Activated B cell treated with CpG ODN at 0.5 μM for 24 hours (primary cell): ENCODE results near the gene TF. TPM values are rescaled to one million over a fixed set of nuclear protein-coding genes. Genes with fewer than 3 reads are reported as not detected.

Source experiments
- ATAC-seq: fragments of 200-7000 bp; cut with Tn5 transposase; one replicate; pipeline ENCODE4 v1.10.0; 2021; ENCODE audit warnings: low read depth, mild to moderate bottlenecking, moderate library complexity
- CTCF ChIA-PET: fragments of 350-600 bp; sonication (Branson Sonifier 250); formaldehyde crosslinking; loops from one replicate; lab custom pipeline; 2021; ENCODE audit warnings: antibody characterized with exemption; lab: Charles Lee
- POLR2A ChIA-PET: fragments of 350-600 bp; sonication (Branson Sonifier 250); formaldehyde crosslinking; loops from one replicate; lab custom pipeline; 2021; ENCODE audit warnings: antibody characterized with exemption; lab: Charles Lee
- DNase-seq: peaks from one replicate; pipeline ENCODE4 v3.0.0; 2022
- H3K27ac Mint-ChIP-seq: one replicate; pipeline ENCODE4 v1.8.0; 2020; ENCODE audit warnings: mixed read lengths
- H3K27me3 Mint-ChIP-seq: one replicate; pipeline ENCODE4 v1.8.0; 2021; ENCODE audit warnings: mixed read lengths
- H3K36me3 Mint-ChIP-seq: one replicate; pipeline ENCODE4 v1.8.0; 2021; ENCODE audit warnings: low read depth, mixed read lengths
- H3K4me1 Mint-ChIP-seq: one replicate; pipeline ENCODE4 v1.8.0; 2021; ENCODE audit warnings: mixed read lengths
- H3K4me3 Mint-ChIP-seq: one replicate; pipeline ENCODE4 v1.8.0; 2020; ENCODE audit warnings: mild to moderate bottlenecking, mixed read lengths
- H3K9me3 Mint-ChIP-seq: one replicate; pipeline ENCODE4 v1.8.0; 2020; ENCODE audit warnings: mixed read lengths
- intact Hi-C: fragments of 100-400 bp; cut with micrococcal nuclease; formaldehyde crosslinking; loops from one replicate; pipeline ENCODE4 v1.15.1; 2024
- total RNA-seq: library from RNA; stranded (reverse); gene quantifications from 2 replicates; pipeline ENCODE4 v1.2.3, GENCODE V29; 2022
- TF ChIP-seq, protein P1 (sequence below): fragments of 200-600 bp; IDR thresholded peaks from one replicate; pipeline ENCODE4 v1.8.0; 2022; ENCODE audit warnings: antibody characterized with exemption, mild to moderate bottlenecking

TF gene
- total RNA-seq, 1 donor from 2014 or later = 0.29 TPM

DNA sequence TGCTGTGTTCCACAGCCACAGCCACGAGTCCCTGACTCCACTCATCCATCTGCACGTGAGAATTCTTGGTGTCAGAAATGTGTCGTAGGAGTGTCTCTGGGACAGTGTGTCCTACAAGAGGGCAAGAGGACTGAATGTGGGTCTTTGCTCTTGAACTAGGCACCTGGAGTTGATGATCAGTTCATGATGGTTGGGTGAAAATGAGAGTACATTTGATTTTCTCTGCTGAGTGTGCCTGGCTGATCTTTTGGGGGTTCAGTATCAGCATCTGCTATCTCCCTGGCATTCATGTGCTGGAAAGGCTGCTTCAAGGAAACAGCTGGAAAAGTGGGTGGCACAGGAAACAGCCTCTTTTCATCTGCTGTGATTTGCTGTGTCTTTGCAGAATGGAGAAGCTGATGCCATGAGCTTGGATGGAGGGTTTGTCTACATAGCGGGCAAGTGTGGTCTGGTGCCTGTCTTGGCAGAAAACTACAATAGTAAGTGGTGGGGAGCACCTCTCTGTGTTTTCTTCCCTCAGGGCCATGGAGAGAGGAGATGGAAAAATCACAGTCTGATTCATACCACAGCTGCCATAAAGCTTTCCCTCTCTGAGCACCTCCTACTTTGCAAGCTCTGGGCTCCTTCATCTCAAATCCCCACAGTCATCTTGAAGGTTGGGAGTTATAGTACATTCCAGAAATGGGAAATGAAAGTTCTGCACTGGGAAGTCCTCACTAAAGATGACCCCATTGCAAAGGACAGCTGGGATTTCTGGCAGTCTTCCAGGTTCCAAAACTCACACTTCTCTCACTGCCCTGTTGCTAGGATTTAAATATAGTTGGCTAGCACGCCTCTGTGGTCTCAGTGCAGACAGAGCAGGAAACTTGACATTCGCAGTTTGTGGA is 17.8 kb downstream of the TF start:
- intact Hi-C loops = no loop called here
- TF ChIP-seq, protein P1, sequence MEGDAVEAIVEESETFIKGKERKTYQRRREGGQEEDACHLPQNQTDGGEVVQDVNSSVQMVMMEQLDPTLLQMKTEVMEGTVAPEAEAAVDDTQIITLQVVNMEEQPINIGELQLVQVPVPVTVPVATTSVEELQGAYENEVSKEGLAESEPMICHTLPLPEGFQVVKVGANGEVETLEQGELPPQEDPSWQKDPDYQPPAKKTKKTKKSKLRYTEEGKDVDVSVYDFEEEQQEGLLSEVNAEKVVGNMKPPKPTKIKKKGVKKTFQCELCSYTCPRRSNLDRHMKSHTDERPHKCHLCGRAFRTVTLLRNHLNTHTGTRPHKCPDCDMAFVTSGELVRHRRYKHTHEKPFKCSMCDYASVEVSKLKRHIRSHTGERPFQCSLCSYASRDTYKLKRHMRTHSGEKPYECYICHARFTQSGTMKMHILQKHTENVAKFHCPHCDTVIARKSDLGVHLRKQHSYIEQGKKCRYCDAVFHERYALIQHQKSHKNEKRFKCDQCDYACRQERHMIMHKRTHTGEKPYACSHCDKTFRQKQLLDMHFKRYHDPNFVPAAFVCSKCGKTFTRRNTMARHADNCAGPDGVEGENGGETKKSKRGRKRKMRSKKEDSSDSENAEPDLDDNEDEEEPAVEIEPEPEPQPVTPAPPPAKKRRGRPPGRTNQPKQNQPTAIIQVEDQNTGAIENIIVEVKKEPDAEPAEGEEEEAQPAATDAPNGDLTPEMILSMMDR = no peak
- no peaks in the 10 kb centered on the region for H3K9me3 Mint-ChIP-seq
- H3K4me1 Mint-ChIP-seq = no peaks in the 10 kb centered on the region
- DNase-seq (no peak), ATAC-seq (no peak)
- no peak overlapping the region for H3K4me3 Mint-ChIP-seq
- ChIA-PET POLR2A (no interaction called here), CTCF (no interaction called here)
- no peaks in the 10 kb centered on the region for H3K36me3 Mint-ChIP-seq
- H3K27me3 Mint-ChIP-seq = peaks cover 10% of the 10 kb centered on the region
- no peak overlapping the region for H3K27ac Mint-ChIP-seq

DNA sequence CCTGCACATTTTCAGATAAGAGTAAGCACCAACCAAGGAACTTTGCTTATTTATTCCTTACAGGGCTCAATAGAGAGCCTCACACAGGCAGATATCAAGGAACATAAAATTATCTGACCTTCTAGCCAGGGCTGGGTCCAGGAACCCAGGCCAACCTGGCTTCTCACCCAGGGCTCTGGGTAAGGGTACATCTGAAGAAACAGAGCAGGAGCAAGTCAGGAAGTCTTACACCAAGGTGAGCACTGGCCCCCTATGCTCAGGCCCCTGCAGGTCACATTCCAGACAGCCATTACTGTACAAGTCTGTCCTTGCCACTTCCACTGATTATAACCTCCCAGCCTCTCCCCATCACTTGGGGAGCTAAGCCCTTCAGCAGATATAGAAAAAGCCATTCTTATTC is 19.1 kb downstream of the TF start:
- H3K4me1 Mint-ChIP-seq = no peaks in the 10 kb centered on the region
- ATAC-seq = no peak
- H3K27ac Mint-ChIP-seq = no peak overlapping the region
- ChIA-PET POLR2A (no interaction called here), CTCF (no interaction called here)
- no peak overlapping the region for H3K4me3 Mint-ChIP-seq
- H3K27me3 Mint-ChIP-seq = peaks cover 7% of the 10 kb centered on the region
- DNase-seq = no peak
- TF ChIP-seq, protein P1 = no peak
- H3K36me3 Mint-ChIP-seq = no peaks in the 10 kb centered on the region
- intact Hi-C loops = no loop called here
- H3K9me3 Mint-ChIP-seq = no peaks in the 10 kb centered on the region

DNA sequence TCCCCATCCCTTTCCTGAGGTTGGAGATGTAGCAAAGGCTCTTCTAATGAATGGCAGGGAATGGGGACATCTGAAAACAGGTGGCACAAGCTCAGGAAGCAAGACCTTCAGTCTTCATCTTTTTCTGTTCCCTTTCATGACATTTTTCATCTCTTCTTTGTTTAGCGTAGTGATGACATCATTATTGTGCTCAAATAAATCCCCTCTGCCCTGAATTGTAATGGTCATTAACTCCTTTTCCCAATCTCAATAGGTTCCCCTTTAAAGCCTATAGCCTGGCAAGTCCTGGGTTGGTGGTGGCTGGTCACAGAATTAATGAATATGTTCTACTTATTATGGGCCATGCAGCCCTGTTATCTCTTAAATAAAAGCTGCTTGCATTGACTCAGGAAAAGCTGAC is 21.4 kb downstream of the TF start:
- ChIA-PET POLR2A (no interaction called here), CTCF (no interaction called here)
- no peaks in the 10 kb centered on the region for H3K4me1 Mint-ChIP-seq
- no peak overlapping the region for H3K27ac Mint-ChIP-seq
- no peak for ATAC-seq
- DNase-seq = no peak
- H3K27me3 Mint-ChIP-seq = peaks cover 10% of the 10 kb centered on the region
- H3K4me3 Mint-ChIP-seq = no peak overlapping the region
- intact Hi-C loops = no loop called here
- TF ChIP-seq, protein P1 = no peak
- H3K36me3 Mint-ChIP-seq = no peaks in the 10 kb centered on the region
- H3K9me3 Mint-ChIP-seq = no peaks in the 10 kb centered on the region

DNA sequence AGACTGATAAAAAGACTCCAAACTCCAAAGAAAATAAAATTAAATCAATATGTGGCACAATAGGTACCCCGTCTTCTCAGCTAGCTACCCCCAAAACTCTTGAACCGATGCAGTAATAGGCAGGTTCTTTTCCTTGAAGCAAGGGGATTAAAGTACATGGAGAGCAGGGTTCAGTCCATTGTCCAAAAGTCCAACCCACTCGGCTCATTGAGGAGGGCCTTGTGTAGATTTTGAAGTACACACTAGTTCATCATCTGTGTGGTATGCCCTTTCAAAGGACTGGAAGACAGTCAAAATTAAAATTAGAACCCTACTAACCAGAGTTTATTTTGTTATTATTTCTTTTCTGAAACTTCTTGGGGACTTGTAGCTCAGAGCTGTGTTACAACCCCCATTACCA is 23.3 kb downstream of the TF start:
- no peak overlapping the region for H3K27ac Mint-ChIP-seq
- POLR2A ChIA-PET = no interaction called here
- ATAC-seq (no peak), DNase-seq (no peak)
- intact Hi-C loops = no loop called here
- TF ChIP-seq, protein P1 = no peak
- H3K36me3 Mint-ChIP-seq = no peaks in the 10 kb centered on the region
- no peaks in the 10 kb centered on the region for H3K9me3 Mint-ChIP-seq
- CTCF ChIA-PET = no interaction called here
- H3K27me3 Mint-ChIP-seq = peaks cover 18% of the 10 kb centered on the region
- no peaks in the 10 kb centered on the region for H3K4me1 Mint-ChIP-seq
- H3K4me3 Mint-ChIP-seq = no peak overlapping the region

- H3K4me3 Mint-ChIP-seq = no peak overlapping the region
- H3K4me1 Mint-ChIP-seq = no peaks in the 10 kb centered on the region
- intact Hi-C loops = no loop called here
- no peaks in the 10 kb centered on the region for H3K9me3 Mint-ChIP-seq
- peaks cover 21% of the 10 kb centered on the region for H3K27me3 Mint-ChIP-seq
- DNase-seq (no peak), ATAC-seq (no peak)
- H3K36me3 Mint-ChIP-seq = no peaks in the 10 kb centered on the region
- ChIA-PET POLR2A (no interaction called here), CTCF (no interaction called here)
- no peak overlapping the region for H3K27ac Mint-ChIP-seq
- TF ChIP-seq, protein P1 = no peak
Measured at GRCh38 chr3:133773732-133774131, 27.5 kb downstream of the TF start.
